Measurements from ENCODE around the gene IRF2BP2.

IRF2BP2 gene

DNA sequence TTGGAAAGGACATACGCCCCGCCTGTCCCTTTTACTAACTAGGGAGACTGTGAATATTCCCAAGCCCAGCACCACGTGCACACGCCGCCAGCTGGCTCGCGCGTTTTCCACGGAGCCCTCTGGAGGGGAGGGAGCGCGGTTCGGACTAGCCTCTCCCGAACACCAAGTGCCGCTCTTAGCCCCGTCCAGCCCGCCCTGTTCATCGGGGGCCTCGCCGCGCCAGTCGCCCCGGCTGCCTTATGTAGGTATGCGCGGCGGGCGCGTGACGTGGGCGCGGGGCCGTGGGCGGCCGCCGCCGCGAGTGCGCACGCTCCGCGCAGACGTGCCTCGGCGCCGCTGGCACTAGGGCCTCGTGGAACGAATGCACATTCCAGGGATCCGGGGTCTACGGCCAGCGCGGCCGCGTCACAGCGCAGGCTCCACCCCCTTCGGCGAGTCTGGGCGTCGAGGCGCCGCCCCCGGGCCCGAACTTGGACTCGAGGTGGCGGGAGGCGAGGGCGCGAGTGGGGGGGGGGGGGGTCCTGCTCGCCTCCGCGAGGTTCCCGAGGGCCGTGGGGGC lies 767 bp upstream of the IRF2BP2 start:
- peak; percentile 91 for DNase-seq (ENCODE audit: low spot score)
- TF ChIP-seq, protein P1, sequence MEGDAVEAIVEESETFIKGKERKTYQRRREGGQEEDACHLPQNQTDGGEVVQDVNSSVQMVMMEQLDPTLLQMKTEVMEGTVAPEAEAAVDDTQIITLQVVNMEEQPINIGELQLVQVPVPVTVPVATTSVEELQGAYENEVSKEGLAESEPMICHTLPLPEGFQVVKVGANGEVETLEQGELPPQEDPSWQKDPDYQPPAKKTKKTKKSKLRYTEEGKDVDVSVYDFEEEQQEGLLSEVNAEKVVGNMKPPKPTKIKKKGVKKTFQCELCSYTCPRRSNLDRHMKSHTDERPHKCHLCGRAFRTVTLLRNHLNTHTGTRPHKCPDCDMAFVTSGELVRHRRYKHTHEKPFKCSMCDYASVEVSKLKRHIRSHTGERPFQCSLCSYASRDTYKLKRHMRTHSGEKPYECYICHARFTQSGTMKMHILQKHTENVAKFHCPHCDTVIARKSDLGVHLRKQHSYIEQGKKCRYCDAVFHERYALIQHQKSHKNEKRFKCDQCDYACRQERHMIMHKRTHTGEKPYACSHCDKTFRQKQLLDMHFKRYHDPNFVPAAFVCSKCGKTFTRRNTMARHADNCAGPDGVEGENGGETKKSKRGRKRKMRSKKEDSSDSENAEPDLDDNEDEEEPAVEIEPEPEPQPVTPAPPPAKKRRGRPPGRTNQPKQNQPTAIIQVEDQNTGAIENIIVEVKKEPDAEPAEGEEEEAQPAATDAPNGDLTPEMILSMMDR (IDR thresholded peaks at IDR 0.05; ENCODE audit: borderline replicate concordance, control extremely low read depth, extremely low read depth, insufficient read depth, missing control alignments) = no peak
- in situ Hi-C loops (cut with MboI; ENCODE audit: low sequenced_read_pairs, unreplicated experiment) = loop anchor here (25.0 kb wide), 2 partner anchors 227 to 352 kb away; no protein-coding TSS in a partner anchor

DNA sequence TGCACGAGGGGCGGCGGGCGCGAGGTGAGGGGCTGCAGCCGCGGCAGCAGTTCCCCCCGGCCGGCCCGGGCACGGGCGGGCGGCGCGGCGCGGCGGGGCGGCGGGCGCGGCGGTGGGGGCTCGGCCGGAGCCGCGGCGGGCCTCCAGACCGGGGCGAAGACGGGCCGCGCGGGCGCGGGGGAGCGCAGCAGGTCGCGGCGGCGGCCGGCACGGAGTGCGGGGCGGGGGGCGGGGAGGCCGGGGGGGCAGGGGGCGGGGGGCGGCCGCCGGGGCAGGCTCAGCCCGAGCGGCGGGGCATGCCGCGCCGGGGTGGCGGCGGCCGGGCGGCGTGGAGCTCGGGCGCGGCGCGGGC lies 311 bp downstream of the IRF2BP2 start:
- DNase-seq (ENCODE audit: low spot score) = no peak
- TF ChIP-seq, protein P1 (IDR thresholded peaks at IDR 0.05; ENCODE audit: borderline replicate concordance, control extremely low read depth, extremely low read depth, insufficient read depth, missing control alignments) = no peak
- in situ Hi-C loops (cut with MboI; ENCODE audit: low sequenced_read_pairs, unreplicated experiment) = loop anchor here (25.0 kb wide), 2 partner anchors 228 to 353 kb away; no protein-coding TSS in a partner anchor

DNA sequence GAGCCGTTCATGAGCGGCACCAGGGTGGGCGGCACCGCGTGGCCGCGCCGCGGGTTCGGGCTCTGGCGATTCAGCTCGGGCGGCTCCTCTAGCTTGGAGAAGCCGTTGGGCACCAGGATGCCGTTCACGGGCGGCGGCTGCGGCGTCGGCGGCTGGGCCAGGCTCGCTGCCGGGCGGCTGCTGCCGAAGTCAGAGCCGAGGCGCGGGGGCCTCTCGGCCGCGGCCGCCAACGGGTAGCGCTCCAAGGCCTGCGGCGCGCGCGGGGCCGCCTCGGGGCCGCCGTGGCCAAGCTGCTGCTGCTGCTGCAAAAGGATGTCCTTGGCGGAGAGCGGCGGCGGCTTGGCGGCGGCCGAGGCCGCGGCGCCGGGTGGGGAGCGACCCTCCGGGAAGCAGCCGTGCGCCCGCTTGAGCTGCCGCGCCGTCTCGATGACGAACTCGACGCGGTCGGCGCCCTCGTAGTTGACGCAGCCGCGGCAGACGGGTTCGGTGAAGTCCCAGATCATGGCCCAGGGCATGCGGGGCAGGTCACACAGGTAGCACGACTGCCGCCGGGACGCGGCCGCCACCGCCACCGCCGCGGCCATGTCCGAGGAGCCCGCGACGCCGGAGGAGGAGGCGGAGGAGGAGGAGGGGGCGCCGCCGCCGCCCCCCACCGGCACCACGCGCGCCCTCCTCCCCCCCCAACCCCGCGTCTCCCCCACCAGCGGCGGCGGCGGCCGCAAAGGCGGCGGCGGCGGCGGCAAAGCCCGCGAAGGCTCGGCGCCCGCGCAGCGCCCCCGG lies 877 bp downstream of the IRF2BP2 start:
- TF ChIP-seq, protein P1 (IDR thresholded peaks at IDR 0.05; ENCODE audit: borderline replicate concordance, control extremely low read depth, extremely low read depth, insufficient read depth, missing control alignments) = no peak
- in situ Hi-C loops (cut with MboI; ENCODE audit: low sequenced_read_pairs, unreplicated experiment) = loop anchor here (25.0 kb wide), 2 partner anchors 228 to 353 kb away; no protein-coding TSS in a partner anchor
- peak; percentile 54 for DNase-seq (ENCODE audit: low spot score)

DNA sequence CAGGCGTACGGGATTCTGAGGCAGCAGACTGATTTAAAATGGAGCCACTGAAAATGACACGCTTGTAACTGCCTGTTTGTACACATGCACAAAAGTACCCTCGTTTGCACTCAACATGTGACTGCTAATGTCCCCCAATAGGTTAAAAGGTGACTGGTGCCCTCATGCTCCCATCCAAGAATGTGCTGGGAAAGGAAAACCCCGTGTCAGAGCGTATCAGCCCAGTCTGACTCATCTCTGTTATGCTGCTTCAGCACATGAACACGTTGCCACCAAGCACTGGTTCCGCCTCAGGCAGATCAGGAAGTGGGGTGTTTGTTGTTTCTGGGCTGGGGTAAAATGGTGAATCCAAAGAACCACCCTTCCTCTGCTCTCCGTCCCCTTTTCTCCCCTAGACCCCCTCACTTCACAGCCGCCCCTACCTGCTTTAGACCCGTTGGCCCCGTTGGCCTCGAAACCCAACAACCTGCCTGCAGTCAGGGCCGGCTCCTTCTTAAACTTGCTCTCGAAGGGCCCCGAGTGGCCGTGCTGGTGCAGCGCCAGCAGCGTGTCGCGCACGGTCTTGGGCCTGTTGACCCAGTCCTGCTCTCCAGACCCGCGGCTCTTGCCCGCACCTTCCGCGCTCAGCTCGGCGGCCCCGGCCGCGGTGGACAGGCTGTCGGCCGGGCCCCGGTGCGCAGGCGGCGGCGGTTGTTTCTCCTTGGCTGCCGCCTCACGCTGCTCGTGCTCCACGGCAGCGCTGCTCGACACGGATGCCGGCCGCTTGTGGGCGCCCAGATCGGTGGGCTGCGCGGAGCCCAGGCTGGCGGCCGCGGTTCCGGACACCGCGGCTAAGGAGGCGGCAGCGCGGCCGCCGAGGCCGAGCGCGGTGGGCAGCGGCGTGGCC lies 1.7 kb downstream of the IRF2BP2 start:
- peak; percentile 74 for DNase-seq (ENCODE audit: low spot score)
- TF ChIP-seq, protein P1 (IDR thresholded peaks at IDR 0.05; ENCODE audit: borderline replicate concordance, control extremely low read depth, extremely low read depth, insufficient read depth, missing control alignments) = no peak
- in situ Hi-C loops (cut with MboI; ENCODE audit: low sequenced_read_pairs, unreplicated experiment) = loop anchor here (25.0 kb wide), 2 partner anchors 229 to 354 kb away; no protein-coding TSS in a partner anchor

DNA sequence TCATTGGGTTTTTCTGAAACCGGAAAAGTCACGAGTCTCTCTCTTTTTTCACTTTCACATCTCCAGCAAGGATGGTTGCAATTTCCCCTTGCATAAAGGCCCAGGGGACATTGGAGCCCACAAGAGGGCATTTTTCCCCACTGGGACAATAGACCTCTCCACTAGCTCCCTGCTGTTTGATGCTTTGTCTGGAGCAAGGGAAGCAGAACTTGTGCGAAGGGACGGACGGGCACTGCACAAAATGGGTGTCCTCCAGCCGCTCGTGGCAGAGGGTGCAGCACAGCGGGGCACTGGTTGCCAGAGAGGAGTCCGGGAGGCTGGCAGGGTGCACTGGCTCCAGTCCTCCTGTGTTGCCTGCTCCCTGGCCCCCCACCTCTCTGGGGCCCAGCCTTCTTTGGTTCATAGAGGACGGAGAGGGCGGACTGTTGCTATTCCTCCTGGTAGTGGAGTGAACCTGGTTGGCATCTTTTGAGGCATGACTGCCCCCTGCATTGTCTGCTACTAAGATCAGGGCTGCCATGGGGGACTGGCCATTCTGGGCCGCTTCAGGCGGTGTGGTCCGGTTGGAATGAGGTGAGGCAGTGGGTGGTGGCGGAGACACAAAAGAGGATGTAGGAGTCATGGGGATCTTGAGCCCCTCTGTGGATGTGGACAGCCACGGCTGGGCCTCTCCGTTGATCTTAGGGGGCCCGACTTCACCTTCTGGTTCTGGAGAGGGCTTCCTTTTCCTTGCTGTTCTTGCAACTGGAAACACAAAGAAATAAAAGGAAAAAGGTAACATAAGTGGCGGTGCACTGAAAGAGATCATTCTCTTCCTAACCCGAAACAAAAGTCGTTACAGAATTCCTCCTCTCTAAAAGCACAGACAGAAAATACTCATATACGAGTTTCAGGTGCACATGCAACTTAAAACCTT lies 2.6 kb downstream of the IRF2BP2 start:
- DNase-seq (ENCODE audit: low spot score) = no peak
- TF ChIP-seq, protein P1 (IDR thresholded peaks at IDR 0.05; ENCODE audit: borderline replicate concordance, control extremely low read depth, extremely low read depth, insufficient read depth, missing control alignments) = no peak
- in situ Hi-C loops (cut with MboI; ENCODE audit: low sequenced_read_pairs, unreplicated experiment) = loop anchor here (25.0 kb wide), 2 partner anchors 230 to 355 kb away; no protein-coding TSS in a partner anchor
